GM19438 (cell line): ENCODE measurements around the gene DOCK9.

ENCODE experiments used
- ATAC-seq: cut with Tn5 transposase; IDR thresholded peaks from one replicate; pipeline ENCODE4 v1.9.1; 2021; ENCODE audit warnings: low read depth; ENCODE audit not compliant: unreplicated experiment

DOCK9 gene

GRCh38 chr13:98998831-98999638 is 21.2 kb upstream of the DOCK9 start:
- no peak for ATAC-seq

DNA sequence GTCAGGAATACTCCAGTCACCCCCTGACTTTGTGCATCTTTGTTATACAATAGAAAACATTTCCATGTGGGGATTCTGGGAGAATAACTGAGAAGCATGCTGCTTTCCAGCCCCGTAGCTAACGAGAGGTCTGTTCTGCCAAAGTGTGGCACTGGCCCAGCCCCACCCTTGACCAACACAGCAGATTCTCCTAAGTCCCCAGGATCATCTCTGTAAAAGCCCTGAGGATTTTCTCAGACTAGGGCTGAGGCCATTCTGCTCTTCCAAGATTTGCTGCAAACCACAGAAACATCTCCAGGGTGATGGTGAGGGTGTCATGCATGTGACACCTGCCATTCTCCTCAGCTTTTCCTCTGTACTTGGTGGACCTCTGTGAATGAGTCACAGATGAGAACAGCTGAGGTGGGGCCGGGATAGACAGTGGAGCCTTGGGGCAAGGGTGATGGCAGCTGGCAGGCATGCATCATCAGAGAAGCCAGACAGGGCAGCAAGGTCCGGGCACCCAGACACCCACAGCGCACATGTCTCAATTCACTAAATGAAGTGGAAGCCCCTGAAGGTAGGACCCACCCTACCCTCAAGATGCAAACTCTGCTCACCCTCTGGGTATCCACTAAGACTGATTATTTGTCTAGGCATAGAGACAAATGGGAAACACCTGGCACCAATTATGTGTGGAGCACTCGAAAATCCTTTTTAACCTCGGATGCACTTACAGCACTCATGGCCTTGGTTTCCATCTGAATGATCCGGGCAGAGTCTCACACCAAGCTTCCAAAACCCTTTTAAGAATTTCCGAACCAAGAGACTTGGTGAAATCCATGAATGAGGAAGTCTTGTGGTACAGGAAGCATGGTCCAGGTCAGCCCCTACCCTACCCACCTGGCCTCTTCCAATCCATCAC is 20.1 kb upstream of the DOCK9 start:
- ATAC-seq: no peak

GRCh38 chr13:98997011-98997730 is 19.3 kb upstream of the DOCK9 start:
- no peak for ATAC-seq

GRCh38 chr13:98996046-98996445 is 18.2 kb upstream of the DOCK9 start:
- ATAC-seq: no peak

DNA sequence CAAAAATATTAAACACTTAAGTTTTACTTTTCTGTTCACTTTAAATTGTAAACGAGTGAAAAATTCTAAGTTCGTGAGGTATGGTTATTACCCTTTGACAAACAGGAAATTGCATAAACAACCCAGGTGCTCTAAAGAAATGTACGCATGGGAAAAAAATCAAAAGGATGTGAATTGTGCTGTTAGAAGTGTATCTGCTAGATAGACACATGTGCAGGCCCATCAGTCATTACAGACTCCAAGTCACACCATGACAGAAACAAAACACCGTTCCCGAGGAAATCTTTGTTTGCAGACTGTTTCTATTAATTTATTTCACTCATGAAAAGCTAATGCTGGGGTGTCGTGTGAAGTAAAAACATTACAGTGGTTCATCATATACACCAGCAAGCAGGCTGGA is 17.0 kb upstream of the DOCK9 start:
- no peak for ATAC-seq

GRCh38 chr13:98994080-98994479 is 16.2 kb upstream of the DOCK9 start:
- ATAC-seq: no peak

DNA sequence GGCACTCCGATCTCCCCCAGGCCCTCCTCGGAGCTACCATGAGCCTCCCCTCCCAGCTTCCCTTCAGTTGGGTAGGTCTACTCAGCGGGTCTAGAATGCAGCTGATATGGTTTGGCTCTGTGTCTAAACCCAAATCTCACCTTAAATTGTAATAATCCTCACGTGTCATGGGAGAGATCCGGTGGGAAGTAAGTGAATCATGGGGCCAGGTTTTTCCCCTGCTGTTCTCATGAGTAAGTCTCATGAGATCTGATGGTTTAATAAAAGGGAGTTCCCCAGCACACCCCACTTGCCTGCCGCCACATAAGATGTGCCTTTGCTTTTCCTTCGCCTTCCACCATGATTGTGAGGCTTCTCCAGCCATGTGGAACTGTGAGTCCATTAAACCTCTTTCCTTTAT is 14.5 kb upstream of the DOCK9 start:
- ATAC-seq: no peak

- no peak for ATAC-seq
Observed at GRCh38 chr13:98990701-98991100, 12.8 kb upstream of the DOCK9 start.

GRCh38 chr13:98989469-98990235 is 11.8 kb upstream of the DOCK9 start:
- no peak for ATAC-seq

DNA sequence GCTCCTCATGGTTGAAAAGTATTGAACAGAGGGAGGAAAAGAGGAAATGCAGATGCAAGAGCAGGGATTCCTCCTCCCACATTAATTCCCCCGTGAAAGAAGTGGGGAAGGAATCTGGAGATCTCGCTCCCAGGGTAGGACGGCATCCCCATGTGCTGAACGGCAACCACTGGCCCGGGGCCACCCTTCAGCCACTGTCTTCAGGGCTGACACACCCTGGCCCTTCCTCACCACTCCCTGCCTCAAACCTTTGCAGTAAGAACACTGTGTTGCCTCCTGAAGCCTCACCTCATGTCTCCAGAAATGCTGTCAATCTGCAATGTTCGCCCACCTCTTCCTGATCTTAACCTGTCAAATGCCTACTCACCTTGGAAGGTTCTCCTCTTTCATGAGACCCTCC is 10.9 kb upstream of the DOCK9 start:
- ATAC-seq: no peak

GRCh38 chr13:98988277-98988676 is 10.4 kb upstream of the DOCK9 start:
- no peak for ATAC-seq

GRCh38 chr13:98987275-98987674 is 9.4 kb upstream of the DOCK9 start:
- no peak for ATAC-seq

DNA sequence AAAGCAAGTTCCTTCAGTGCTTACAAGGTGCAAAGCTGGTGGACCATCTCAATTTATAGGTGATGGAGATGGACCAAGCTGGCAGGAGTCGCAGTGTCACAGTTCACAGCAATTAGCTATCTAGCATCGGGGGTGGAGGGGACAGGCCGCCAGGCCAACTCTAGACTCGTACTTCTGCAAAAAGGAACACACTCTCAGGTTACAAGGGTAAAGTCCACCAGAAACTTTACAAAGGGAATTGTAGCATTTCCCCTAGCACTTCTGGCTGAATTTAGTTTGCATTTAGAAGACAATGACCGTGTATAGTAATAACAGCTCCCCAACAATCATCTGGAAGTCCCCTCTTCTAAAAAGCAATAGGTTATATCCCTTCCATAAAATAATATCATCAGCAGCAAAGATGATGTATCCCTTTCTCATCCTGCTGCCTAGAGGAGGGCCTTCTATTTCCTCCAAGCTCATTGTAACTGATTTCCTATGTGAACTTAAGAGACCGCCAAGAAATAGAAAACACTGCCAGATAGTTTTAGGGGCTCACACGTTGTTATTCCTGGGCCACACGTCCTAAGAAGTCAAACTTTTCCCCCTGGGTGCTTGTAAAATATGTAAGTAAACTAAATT is 8.5 kb upstream of the DOCK9 start:
- ATAC-seq: no peak

DNA sequence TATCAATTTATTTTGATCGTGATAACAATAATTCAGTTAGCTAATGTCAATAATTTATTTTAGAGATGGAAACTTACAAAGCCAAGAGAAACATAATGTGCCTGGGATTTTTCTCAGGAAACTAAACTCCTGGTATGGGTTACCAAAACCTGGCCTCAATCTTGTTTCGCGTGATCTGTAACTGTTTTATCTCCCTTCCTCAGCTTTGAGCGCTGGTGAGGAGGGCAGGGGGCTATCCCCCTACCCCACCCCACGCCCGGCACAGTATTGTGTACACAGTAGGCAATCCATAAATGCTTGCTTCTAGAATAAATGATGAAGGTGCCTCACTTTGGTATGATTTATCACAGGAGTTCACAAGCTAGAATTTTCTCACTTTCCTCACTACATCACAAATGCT is 7.7 kb upstream of the DOCK9 start:
- no peak for ATAC-seq

- ATAC-seq: no peak
Observed at GRCh38 chr13:98984983-98985382, 7.1 kb upstream of the DOCK9 start.

GRCh38 chr13:98984118-98984517 is 6.3 kb upstream of the DOCK9 start:
- no peak for ATAC-seq

DNA sequence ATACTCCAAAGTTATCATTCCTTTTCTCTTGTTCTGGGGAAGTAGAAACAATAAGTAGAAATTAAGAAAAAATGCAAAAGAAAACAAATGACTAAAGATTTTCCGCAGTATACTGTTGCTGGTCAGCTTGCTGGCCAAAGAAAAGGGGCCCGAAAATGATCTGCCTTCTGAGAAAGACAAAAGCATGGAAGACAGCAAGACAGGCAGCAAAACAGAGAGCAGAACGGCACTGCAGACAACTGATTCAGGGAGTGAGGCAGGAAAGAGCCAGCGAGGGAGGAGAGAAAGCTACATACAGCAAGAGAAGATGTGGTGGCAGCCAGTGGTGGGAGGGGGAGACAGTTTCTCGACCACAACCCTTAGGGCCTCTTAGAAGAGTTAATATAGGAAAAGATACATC is 5.3 kb upstream of the DOCK9 start:
- ATAC-seq: no peak

DNA sequence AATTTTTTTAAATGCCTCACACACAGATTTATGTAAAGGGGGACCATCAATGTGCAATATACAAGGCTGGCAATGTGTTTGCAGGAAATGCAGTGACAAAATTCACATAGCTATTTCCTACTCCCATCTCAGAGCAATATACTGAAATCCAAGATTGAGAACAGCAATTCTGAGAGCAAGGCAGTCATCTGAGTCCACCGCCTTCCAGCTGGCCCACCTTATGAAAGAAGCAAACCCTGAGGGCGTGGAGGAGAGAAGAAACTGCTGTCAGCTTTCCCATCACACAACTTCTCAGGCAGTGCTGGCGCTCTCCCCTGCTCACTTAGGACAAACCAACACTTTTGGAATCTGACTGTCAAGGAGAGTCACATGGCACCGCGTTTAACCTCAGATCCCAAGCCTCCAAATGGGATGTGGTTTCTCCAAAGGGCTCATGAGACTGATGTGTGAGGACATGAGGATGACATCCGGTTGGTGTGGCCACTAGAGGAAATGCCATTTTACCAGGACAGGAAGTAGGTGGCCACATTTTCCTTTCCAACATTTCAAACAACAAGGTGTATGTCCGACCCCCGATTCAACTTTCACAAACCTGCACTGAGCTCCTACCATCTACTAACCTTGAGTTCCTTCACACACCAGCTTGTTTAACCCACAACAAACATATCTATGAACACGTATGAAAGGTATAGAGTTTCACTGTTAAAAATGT is 3.7 kb upstream of the DOCK9 start:
- no peak for ATAC-seq

- no peak for ATAC-seq
Observed at GRCh38 chr13:98979012-98979660, 1.3 kb upstream of the DOCK9 start.
